ENCODE data around the gene ZYG11B.

DNA sequence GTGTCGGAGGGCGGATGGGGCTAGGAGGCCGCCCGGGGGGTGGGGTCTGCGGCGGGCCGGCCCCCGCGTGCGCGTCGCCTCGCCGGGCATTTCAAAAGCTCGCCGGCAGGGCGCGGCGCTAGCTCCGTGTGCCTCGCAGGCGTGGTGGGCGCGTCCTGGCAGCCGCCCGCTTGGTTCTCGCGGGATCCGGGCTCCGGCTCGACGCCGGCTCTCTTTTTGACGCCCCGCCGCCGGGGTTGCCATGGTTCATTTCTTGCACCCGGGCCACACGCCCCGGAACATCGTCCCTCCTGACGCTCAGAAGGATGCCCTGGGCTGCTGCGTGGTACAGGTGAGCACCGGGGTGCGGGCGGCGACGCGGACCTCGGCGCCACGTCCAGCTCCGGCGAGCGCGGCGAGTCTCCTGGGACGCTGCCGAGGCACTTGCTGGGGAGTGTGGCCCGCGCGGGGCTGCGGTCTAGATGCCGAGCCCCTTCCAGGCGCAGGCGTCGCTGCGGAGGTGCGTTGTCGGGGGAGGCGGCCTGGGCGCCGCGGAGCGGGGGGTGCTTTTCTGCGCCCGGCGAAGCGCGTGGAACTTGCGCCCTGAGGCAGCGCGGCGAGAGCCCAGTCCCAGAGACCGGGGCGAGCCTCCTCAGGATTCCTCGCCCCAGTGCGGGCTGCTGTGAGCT, 116.5 kb downstream of the ZYG11B start, which contains the start of gene ZYG11A:
- TF ChIP-seq, protein P1, sequence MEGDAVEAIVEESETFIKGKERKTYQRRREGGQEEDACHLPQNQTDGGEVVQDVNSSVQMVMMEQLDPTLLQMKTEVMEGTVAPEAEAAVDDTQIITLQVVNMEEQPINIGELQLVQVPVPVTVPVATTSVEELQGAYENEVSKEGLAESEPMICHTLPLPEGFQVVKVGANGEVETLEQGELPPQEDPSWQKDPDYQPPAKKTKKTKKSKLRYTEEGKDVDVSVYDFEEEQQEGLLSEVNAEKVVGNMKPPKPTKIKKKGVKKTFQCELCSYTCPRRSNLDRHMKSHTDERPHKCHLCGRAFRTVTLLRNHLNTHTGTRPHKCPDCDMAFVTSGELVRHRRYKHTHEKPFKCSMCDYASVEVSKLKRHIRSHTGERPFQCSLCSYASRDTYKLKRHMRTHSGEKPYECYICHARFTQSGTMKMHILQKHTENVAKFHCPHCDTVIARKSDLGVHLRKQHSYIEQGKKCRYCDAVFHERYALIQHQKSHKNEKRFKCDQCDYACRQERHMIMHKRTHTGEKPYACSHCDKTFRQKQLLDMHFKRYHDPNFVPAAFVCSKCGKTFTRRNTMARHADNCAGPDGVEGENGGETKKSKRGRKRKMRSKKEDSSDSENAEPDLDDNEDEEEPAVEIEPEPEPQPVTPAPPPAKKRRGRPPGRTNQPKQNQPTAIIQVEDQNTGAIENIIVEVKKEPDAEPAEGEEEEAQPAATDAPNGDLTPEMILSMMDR (IDR thresholded peaks at IDR 0.05) = peak in 1 of 3 donors; percentile 29
- TF ChIP-seq POLR2A (IDR thresholded peaks at IDR 0.05) = no peak
- no peak for TF ChIP-seq POLR2AphosphoS5 (IDR thresholded peaks at IDR 0.05)

Measured in breast epithelium (tissue), 3 donors.